H1 (cell line): Measurements from ENCODE around the gene RHOU.

Experiments
- CTCF ChIP-seq, 3 experiments: IDR thresholded peaks; 1 replicate in 2 of 3; 2 replicates in 1 of 3; pipeline versions ENCODE4 v1.5.1 to v1.6.1; 2011; ENCODE audit warnings: low read length in 3 of 3, mild to moderate bottlenecking in 3 of 3, inconsistent platforms in 2 of 3, low read depth in 1 of 3, moderate library complexity in 1 of 3; ENCODE audit not compliant: insufficient read depth in 1 of 3; ENCODE audit errors: control extremely low read depth in 1 of 3
- EP300 ChIP-seq, 2 experiments: IDR thresholded peaks; 1 replicate in 1 of 2; 2 replicates in 1 of 2; pipeline ENCODE4 v1.6.1; 2011 to 2012; ENCODE audit warnings: low read depth in 2 of 2, low read length in 2 of 2, mild to moderate bottlenecking in 2 of 2, borderline replicate concordance in 1 of 2, inconsistent platforms in 1 of 2, moderate library complexity in 1 of 2
- POLR2A ChIP-seq, 2 experiments: IDR thresholded peaks; 1 replicate in 1 of 2; 2 replicates in 1 of 2; pipeline ENCODE4 v1.6.1; 2011; ENCODE audit warnings: low read depth in 2 of 2, low read length in 2 of 2, mild to moderate bottlenecking in 2 of 2; ENCODE audit errors: control extremely low read depth in 1 of 2

GRCh38 chr1:228745497-228745896, 10.2 kb downstream of the RHOU start:
- TF ChIP-seq EP300 (IDR thresholded peaks at IDR 0.05; ENCODE audit: borderline replicate concordance in 1 of 2, low read depth in 2 of 2, low read length in 2 of 2), result no peak
- TF ChIP-seq POLR2A (IDR thresholded peaks at IDR 0.05; ENCODE audit: control extremely low read depth in 1 of 2, low read depth in 2 of 2, low read length in 2 of 2), result no peak
- TF ChIP-seq CTCF (IDR thresholded peaks at IDR 0.05; ENCODE audit: control extremely low read depth in 1 of 3, insufficient read depth in 1 of 3, low read depth in 1 of 3, low read length in 3 of 3), result no peak
